Progenitor cell of endocrine pancreas (in vitro differentiated cells): ENCODE measurements around the gene LAIR2. TPM values are rescaled to one million over a fixed set of nuclear protein-coding genes. Genes with fewer than 3 reads are reported as not detected.

ENCODE experiments used
- DNase-seq: peaks from one replicate; pipeline ENCODE4 v3.0.0; 2021; ENCODE audit warnings: low spot score; ENCODE audit not compliant: unreplicated experiment
- H3K27ac Mint-ChIP-seq: 2 replicates; pipeline ENCODE4 v1.8.0; 2021; ENCODE audit warnings: mild to moderate bottlenecking, moderate library complexity, mixed read lengths
- H3K27me3 Mint-ChIP-seq: 2 replicates; pipeline ENCODE4 v1.8.0; 2021; ENCODE audit warnings: mixed read lengths
- H3K36me3 Mint-ChIP-seq: 2 replicates; pipeline ENCODE4 v1.8.0; 2022; ENCODE audit warnings: mixed read lengths; ENCODE audit not compliant: insufficient read depth
- H3K4me1 Mint-ChIP-seq: 2 replicates; pipeline ENCODE4 v1.8.0; 2021; ENCODE audit warnings: low read depth, mixed read lengths
- H3K4me3 Mint-ChIP-seq: 2 replicates; pipeline ENCODE4 v1.8.0; 2021; ENCODE audit warnings: low read depth, mild to moderate bottlenecking, moderate library complexity, mixed read lengths
- H3K9me3 Mint-ChIP-seq: 2 replicates; pipeline ENCODE4 v1.8.0; 2021; ENCODE audit warnings: low read depth, mixed read lengths
- total RNA-seq: library from RNA; stranded (reverse); gene quantifications from 2 replicates; pipeline ENCODE4 v1.2.1, GENCODE V29; 2021
- TF ChIP-seq, protein P1 (sequence below): fragments of 200-600 bp; sonication (generic); IDR thresholded peaks from one replicate; pipeline ENCODE4 v1.5.0; 2021; ENCODE audit warnings: antibody characterized with exemption, mild to moderate bottlenecking; ENCODE audit not compliant: unreplicated experiment

The LAIR2 gene
- total RNA-seq, 1 donor from 2014 or later: not detected

DNA sequence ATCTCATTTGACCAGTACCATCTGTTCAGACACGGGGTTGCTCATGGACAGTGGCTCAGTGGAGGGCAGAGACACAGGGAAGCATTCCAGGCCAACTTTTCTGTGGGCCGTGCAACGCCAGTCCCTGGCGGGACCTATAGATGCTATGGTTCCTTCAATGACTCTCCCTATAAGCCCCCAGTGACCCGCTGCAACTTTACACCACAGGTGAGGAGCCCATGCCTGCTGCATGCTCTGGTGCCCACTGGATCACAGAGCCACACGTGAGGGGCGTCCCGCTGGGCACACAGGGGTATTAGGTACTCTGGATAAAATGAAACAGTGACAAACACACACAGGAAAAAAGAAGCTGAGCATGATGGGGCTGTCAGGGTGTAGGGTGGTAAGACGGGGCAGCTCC, 34.3 kb downstream of the LAIR2 start:
- H3K27me3 Mint-ChIP-seq: no peaks in the 10 kb centered on the region
- TF ChIP-seq, protein P1, sequence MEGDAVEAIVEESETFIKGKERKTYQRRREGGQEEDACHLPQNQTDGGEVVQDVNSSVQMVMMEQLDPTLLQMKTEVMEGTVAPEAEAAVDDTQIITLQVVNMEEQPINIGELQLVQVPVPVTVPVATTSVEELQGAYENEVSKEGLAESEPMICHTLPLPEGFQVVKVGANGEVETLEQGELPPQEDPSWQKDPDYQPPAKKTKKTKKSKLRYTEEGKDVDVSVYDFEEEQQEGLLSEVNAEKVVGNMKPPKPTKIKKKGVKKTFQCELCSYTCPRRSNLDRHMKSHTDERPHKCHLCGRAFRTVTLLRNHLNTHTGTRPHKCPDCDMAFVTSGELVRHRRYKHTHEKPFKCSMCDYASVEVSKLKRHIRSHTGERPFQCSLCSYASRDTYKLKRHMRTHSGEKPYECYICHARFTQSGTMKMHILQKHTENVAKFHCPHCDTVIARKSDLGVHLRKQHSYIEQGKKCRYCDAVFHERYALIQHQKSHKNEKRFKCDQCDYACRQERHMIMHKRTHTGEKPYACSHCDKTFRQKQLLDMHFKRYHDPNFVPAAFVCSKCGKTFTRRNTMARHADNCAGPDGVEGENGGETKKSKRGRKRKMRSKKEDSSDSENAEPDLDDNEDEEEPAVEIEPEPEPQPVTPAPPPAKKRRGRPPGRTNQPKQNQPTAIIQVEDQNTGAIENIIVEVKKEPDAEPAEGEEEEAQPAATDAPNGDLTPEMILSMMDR: no peak
- H3K27ac Mint-ChIP-seq: no peak overlapping the region
- H3K36me3 Mint-ChIP-seq: no peaks in the 10 kb centered on the region
- peaks cover 51% of the 10 kb centered on the region for H3K9me3 Mint-ChIP-seq
- no peak overlapping the region for H3K4me3 Mint-ChIP-seq
- H3K4me1 Mint-ChIP-seq: no peaks in the 10 kb centered on the region
- DNase-seq: no peak

DNA sequence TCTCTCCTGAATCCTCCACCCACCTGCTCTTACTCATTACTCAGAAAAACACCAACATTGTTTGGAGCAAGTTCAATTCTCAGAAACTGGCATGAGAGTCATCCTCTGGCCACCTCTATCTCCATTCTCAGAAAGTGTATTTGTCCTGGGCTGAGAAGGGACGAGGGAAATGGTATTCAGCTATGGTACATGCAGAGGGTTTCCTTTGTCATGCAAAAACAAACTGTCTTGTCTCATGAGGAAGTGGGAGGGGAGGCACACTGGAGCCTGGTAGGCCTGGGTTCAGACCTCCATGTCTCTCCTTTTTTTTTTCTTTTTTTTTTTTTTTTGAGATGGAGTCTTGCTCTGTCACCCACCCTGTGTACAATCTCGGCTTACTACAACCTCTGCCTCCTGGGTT, 39.1 kb downstream of the LAIR2 start:
- Mint-ChIP-seq H3K36me3 (peaks cover 5% of the 10 kb centered on the region), H3K4me1 (no peaks in the 10 kb centered on the region), H3K9me3 (peaks cover 64% of the 10 kb centered on the region), H3K27ac (no peak overlapping the region), H3K4me3 (no peak overlapping the region), H3K27me3 (no peaks in the 10 kb centered on the region)
- TF ChIP-seq, protein P1: no peak
- no peak for DNase-seq

DNA sequence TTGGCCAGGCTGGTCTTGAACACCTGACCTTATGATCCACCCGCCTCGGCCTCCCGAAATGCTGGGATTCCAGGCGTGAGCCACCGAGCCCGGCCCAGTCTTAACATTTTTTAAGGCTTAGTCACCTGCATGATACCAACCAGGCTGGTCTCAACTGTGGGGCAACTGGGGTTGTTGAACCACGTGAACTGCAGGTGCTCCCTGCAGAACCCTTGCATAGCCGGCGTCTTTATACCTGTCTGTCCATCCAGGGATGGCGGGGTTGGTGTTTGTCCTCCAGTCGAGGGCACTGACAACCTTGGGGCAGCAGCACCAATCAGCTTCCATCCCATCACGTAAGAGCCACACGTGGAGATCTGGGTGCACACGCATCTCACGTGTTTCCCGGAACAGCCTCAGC, 46.2 kb downstream of the LAIR2 start:
- H3K27me3 Mint-ChIP-seq: no peaks in the 10 kb centered on the region
- H3K9me3 Mint-ChIP-seq: peaks cover 49% of the 10 kb centered on the region
- H3K36me3 Mint-ChIP-seq: peaks cover 8% of the 10 kb centered on the region
- H3K27ac Mint-ChIP-seq: no peak overlapping the region
- H3K4me1 Mint-ChIP-seq: no peaks in the 10 kb centered on the region
- TF ChIP-seq, protein P1: no peak
- DNase-seq: no peak
- no peak overlapping the region for H3K4me3 Mint-ChIP-seq

DNA sequence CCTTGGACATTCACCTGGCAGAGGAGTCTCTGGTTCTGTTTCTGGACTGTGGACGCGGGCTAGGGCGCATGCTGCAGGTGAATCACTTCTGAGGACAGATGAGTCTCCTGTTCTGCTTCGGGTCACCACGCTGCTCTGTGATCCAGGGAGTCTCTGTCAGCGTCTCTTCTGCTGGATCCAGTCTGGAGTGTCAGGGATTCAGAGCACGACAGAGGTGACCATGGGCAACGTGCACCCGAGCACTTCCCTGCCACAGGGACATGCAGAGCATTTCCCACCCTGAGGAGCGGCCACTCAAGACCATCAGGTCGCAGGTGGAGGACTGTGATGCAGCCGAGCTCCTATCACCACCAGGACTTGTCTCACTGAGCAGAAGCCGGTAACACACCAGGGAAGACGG, 46.6 kb downstream of the LAIR2 start:
- Mint-ChIP-seq H3K27ac (no peak overlapping the region), H3K4me3 (no peak overlapping the region), H3K9me3 (peaks cover 48% of the 10 kb centered on the region), H3K36me3 (peaks cover 7% of the 10 kb centered on the region), H3K4me1 (no peaks in the 10 kb centered on the region), H3K27me3 (no peaks in the 10 kb centered on the region)
- TF ChIP-seq, protein P1: no peak
- no peak for DNase-seq

DNA sequence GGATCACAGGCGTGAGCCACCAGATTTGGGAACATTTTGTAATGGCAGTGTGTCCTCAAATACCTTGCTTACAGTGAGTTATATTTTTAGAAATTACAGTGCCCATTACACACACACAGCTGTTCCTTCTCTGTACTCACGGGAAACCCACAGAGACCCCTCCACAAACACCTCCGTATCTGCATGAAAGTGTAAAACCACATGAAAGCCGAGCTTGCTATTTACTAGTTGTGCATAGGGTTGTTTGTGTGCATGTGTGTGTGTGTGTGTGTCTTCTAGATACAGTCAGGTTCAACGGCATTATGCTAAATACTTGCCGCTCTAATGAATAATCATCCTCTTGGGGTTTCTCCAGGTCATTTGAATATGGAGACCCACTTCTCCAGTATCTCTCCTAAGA, 48.7 kb downstream of the LAIR2 start:
- TF ChIP-seq, protein P1: no peak
- no peak for DNase-seq
- H3K4me1 Mint-ChIP-seq: no peaks in the 10 kb centered on the region
- no peak overlapping the region for H3K4me3 Mint-ChIP-seq
- H3K27ac Mint-ChIP-seq: no peak overlapping the region
- peaks cover 5% of the 10 kb centered on the region for H3K36me3 Mint-ChIP-seq
- H3K27me3 Mint-ChIP-seq: no peaks in the 10 kb centered on the region
- peaks cover 45% of the 10 kb centered on the region for H3K9me3 Mint-ChIP-seq
